Smooth muscle cell (in vitro differentiated cells): ENCODE measurements around the gene FTL. TPM values are rescaled to one million over a fixed set of nuclear protein-coding genes. Genes with fewer than 3 reads are reported as not detected.
"Not testable (repeated sequence)": the region's sequence is repeated elsewhere in the genome, so short reads cannot be mapped to it uniquely, and the experiment has no call there.

Experiments used
- DNase-seq: peaks from one replicate; lab custom pipeline; 2025; ENCODE audit not compliant: unreplicated experiment; lab: John Stamatoyannopoulos, UW
- H2AFZ ChIP-seq: fragments of 200-600 bp; sonication (generic); 2 replicates; pipeline ENCODE4 v1.6.0; 2016; ENCODE audit warnings: antibody characterized with exemption, low read depth, mild to moderate bottlenecking
- H3F3A ChIP-seq: fragments of 200-600 bp; sonication (generic); 2 replicates; pipeline ENCODE4 v1.6.0; 2017; ENCODE audit warnings: antibody characterized with exemption, low read depth
- H3K27ac ChIP-seq: fragments of 200-600 bp; sonication (generic); 2 replicates; pipeline ENCODE4 v1.5.1; 2016; ENCODE audit warnings: low read depth, mild to moderate bottlenecking
- H3K27me3 ChIP-seq: fragments of 200-600 bp; sonication (generic); 2 replicates; pipeline ENCODE4 v1.6.1; 2016; ENCODE audit warnings: low read depth, mild to moderate bottlenecking
- H3K36me3 ChIP-seq: fragments of 200-600 bp; sonication (generic); 2 replicates; pipeline ENCODE4 v1.5.1; 2016; ENCODE audit warnings: low read depth
- H3K4me1 ChIP-seq: fragments of 200-600 bp; sonication (generic); 2 replicates; pipeline ENCODE4 v1.5.1; 2016; ENCODE audit warnings: low read depth
- H3K4me2 ChIP-seq: fragments of 200-600 bp; sonication (generic); 2 replicates; pipeline ENCODE4 v1.6.0; 2016; ENCODE audit warnings: mild to moderate bottlenecking
- H3K4me3 ChIP-seq: fragments of 200-600 bp; sonication (generic); 2 replicates; pipeline ENCODE4 v1.5.1; 2016; ENCODE audit warnings: mild to moderate bottlenecking
- H3K79me2 ChIP-seq: fragments of 200-600 bp; sonication (generic); 2 replicates; pipeline ENCODE4 v1.6.0; 2016; ENCODE audit warnings: low read depth, mild to moderate bottlenecking
- H3K9ac ChIP-seq: fragments of 200-600 bp; sonication (generic); 2 replicates; pipeline ENCODE4 v1.6.0; 2016; ENCODE audit warnings: low read depth
- H3K9me3 ChIP-seq: fragments of 200-600 bp; sonication (generic); replicated peaks from 2 replicates; pipeline ENCODE4 v1.5.1; 2016; ENCODE audit warnings: low read depth
- H4K20me1 ChIP-seq: fragments of 200-600 bp; sonication (generic); 2 replicates; pipeline ENCODE4 v1.6.0; 2016; ENCODE audit warnings: low read depth
- CTCF ChIP-seq: fragments of 200-600 bp; sonication (generic); IDR thresholded peaks from 2 replicates; pipeline ENCODE4 v1.5.1; 2017; ENCODE audit warnings: borderline replicate concordance, mild to moderate bottlenecking, antibody characterized with exemption; ENCODE audit not compliant: insufficient read depth, poor library complexity, severe bottlenecking
- WGBS: methylation state at CpG from one replicate; pipeline ENCODE4 v1.1.7; 2016; ENCODE audit warnings: low lambda C conversion rate; 5-methylcytosine and 5-hydroxymethylcytosine counted together
- polyA plus RNA-seq: library from polyadenylated mRNA; unstranded; fragments of >200 nt; fragmentation: Nextera tagmentation; extraction: Ambion mirVana; gene quantifications from 2 replicates; pipeline ENCODE4 v1.2.1, GENCODE V29; 2016
- total RNA-seq: library from RNA; depleted of rRNA; stranded (reverse); fragments of >200 nt; gene quantifications from 2 replicates; pipeline ENCODE4 v1.2.3, GENCODE V29; 2014

Gene FTL
- total and polyA plus RNA-seq, 2 experiments from 2014 or later, result 5,904 to 12,053 TPM

GRCh38 chr19:48918801-48919247, 46.3 kb upstream of the FTL start:
- H3K27me3 ChIP-seq, result no peaks in the 10 kb centered on the region
- no peaks in the 10 kb centered on the region for H3F3A ChIP-seq
- DNase-seq, result no peak
- 90% methylated on average over 18 of the region's 18 CpGs for WGBS
- H3K4me2 ChIP-seq, result no peak overlapping the region
- H3K36me3 ChIP-seq, result peaks cover 9% of the 10 kb centered on the region
- H3K79me2 ChIP-seq, result no peaks in the 10 kb centered on the region
- H2AFZ ChIP-seq, result no peak overlapping the region
- no peaks in the 10 kb centered on the region for H4K20me1 ChIP-seq
- no peaks in the 10 kb centered on the region for H3K9me3 ChIP-seq
- H3K9ac ChIP-seq, result no peak overlapping the region
- no peak for TF ChIP-seq CTCF
- no peak overlapping the region for H3K4me3 ChIP-seq
- no peaks in the 10 kb centered on the region for H3K4me1 ChIP-seq
- no peak overlapping the region for H3K27ac ChIP-seq

DNA sequence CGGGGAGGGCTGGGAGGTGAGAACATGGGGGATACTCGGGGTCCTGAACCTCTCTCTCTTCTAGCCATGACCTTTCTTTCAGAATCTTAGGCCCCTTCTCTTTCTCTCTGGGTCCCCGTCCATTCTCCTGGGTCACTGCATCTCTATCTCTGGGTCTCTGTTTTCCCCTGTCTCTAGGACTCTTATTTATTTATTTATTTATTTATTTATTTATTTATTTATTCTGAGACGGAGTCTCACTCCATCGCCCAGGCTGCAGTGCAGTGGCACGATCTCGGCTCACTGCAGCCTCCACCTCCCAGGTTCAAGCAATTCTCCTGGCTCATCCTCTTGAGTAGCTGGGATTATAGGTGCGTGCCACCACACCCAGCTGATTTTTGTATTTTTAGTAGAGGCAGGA, 45.8 kb upstream of the FTL start:
- H3K4me1 ChIP-seq, H3K27me3 ChIP-seq, H3K9ac ChIP-seq, H4K20me1 ChIP-seq, H3K27ac ChIP-seq, H3K9me3 ChIP-seq, H2AFZ ChIP-seq, H3K4me3 ChIP-seq, H3F3A ChIP-seq, H3K4me2 ChIP-seq, H3K79me2 ChIP-seq, H3K36me3 ChIP-seq, DNase-seq: not testable (repeated sequence)
- 98% methylated on average over 8 of the region's 8 CpGs for WGBS

GRCh38 chr19:48920949-48921348, 44.2 kb upstream of the FTL start:
- Histone ChIP-seq H3K4me1 (no peaks in the 10 kb centered on the region), H3K4me2 (no peak overlapping the region), H3K4me3 (no peak overlapping the region), H3K36me3 (peaks cover 7% of the 10 kb centered on the region), H3K9me3 (no peaks in the 10 kb centered on the region), H2AFZ (no peak overlapping the region), H4K20me1 (no peaks in the 10 kb centered on the region), H3K27me3 (no peaks in the 10 kb centered on the region), H3F3A (peaks cover 7% of the 10 kb centered on the region), H3K79me2 (no peaks in the 10 kb centered on the region), H3K9ac (no peak overlapping the region), H3K27ac (no peak overlapping the region)
- TF ChIP-seq CTCF, result no peak
- no peak for DNase-seq
- 85% methylated on average over 10 of the region's 10 CpGs for WGBS

DNA sequence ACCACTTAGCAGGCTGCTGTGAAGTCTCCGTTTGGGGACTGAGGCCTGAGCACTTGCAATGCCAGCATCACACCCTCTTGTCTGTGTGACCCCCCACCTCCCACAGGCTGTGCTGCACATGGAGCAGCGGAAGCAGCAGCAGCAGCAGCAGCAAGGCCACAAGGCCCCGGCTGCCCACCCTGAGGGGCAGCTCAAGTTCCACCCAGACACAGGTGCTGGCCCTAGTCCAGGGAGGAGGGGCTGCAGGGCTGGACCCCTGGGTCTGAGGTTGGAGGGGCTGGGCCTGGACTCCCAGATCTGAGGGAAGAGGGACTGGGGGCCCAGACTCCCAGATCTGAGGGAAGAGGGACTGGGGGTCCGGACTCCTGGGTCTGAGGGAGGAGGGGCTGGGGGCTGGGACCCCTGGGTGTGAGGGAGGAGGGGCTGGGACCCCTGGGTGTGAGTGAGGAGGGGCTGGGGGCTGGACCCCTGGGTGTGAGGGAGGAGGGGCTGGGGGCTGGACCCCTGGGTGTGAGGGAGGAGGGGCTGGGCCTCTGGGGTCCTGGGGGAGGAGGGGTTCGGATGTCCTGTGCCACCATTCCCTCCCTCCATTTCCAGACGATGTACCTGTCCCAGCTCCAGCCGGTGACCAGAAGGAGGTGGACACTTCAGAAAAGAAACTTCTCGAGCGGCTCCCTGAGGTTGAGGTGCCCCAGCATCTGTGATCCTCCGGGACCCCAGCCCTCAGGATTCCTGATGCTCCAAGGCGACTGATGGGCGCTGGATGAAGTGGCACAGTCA, 43.2 kb upstream of the FTL start:
- Histone ChIP-seq H3K4me1 (no peaks in the 10 kb centered on the region), H3K36me3 (peaks cover 4% of the 10 kb centered on the region), H3K4me2 (no peak overlapping the region), H3K4me3 (no peak overlapping the region), H3K79me2 (no peaks in the 10 kb centered on the region), H3K9me3 (no peaks in the 10 kb centered on the region), H2AFZ (no peak overlapping the region), H4K20me1 (no peaks in the 10 kb centered on the region), H3K27me3 (no peaks in the 10 kb centered on the region), H3K9ac (no peak overlapping the region), H3F3A (peaks cover 7% of the 10 kb centered on the region), H3K27ac (no peak overlapping the region)
- 91% methylated on average over 8 of the region's 12 CpGs for WGBS
- no peak for DNase-seq
- TF ChIP-seq CTCF, result no peak
